RCC 7860 (cell line): ENCODE data around the gene PIMREG.
"Not testable (repeated sequence)": the region's sequence is repeated elsewhere in the genome, so short reads cannot be mapped to it uniquely, and the experiment has no call there.

Experiments used
- DNase-seq: peaks from one replicate; pipeline ENCODE4 v3.0.0-alpha.2; 2015; ENCODE audit warnings: low spot score
- FAIRE-seq: peaks from 2 replicates; lab custom pipeline; 2012; peaks lifted over from hg19 to GRCh38; lab: Jason Lieb, UNC

The PIMREG gene

GRCh38 chr17:6476076-6476809 lies 32.0 kb downstream of the PIMREG start:
- no peak for DNase-seq
- no peak for FAIRE-seq

GRCh38 chr17:6476810-6477179 lies 32.5 kb downstream of the PIMREG start:
- FAIRE-seq (no peak), DNase-seq (peak; percentile 30)

GRCh38 chr17:6477831-6478383 lies 33.7 kb downstream of the PIMREG start:
- FAIRE-seq (no peak), DNase-seq (no peak)

- FAIRE-seq (no peak), DNase-seq (no peak)
Measured at GRCh38 chr17:6478486-6478885, 34.2 kb downstream of the PIMREG start.

- no peak for FAIRE-seq
- no peak for DNase-seq
Measured at GRCh38 chr17:6479622-6480302, 35.5 kb downstream of the PIMREG start.

- no peak for FAIRE-seq
- DNase-seq, result no peak
Measured at GRCh38 chr17:6480303-6480675, 36.0 kb downstream of the PIMREG start.

- FAIRE-seq (no peak), DNase-seq (no peak)
Measured at GRCh38 chr17:6482105-6482455, 37.8 kb downstream of the PIMREG start.

- not testable (repeated sequence) for FAIRE-seq
Measured at GRCh38 chr17:6482796-6483195, 38.5 kb downstream of the PIMREG start.

GRCh38 chr17:6483507-6483906 lies 39.3 kb downstream of the PIMREG start:
- no peak for DNase-seq
- no peak for FAIRE-seq

More at GRCh38 chr17:6482796-6483195, 38.5 kb downstream of the PIMREG start:
- DNase-seq, result not testable (repeated sequence)

- no peak for FAIRE-seq
Measured at GRCh38 chr17:6485646-6486412, 41.6 kb downstream of the PIMREG start.

GRCh38 chr17:6487251-6488007 lies 43.2 kb downstream of the PIMREG start:
- DNase-seq (no peak), FAIRE-seq (no peak)

More at GRCh38 chr17:6485646-6486412, 41.6 kb downstream of the PIMREG start:
- no peak for DNase-seq

GRCh38 chr17:6488008-6488539 lies 43.8 kb downstream of the PIMREG start:
- DNase-seq, result no peak
- FAIRE-seq, result no peak

- FAIRE-seq (no peak), DNase-seq (no peak)
Measured at GRCh38 chr17:6489016-6489550, 44.8 kb downstream of the PIMREG start.

GRCh38 chr17:6491071-6491700 lies 46.9 kb downstream of the PIMREG start:
- DNase-seq (no peak), FAIRE-seq (no peak)

- no peak for FAIRE-seq
- DNase-seq, result no peak
Measured at GRCh38 chr17:6492892-6493674, 48.8 kb downstream of the PIMREG start.

GRCh38 chr17:6494239-6494941 lies 50.1 kb downstream of the PIMREG start:
- no peak for FAIRE-seq
- no peak for DNase-seq

GRCh38 chr17:6495450-6496115 lies 51.3 kb downstream of the PIMREG start:
- no peak for DNase-seq
- no peak for FAIRE-seq

- DNase-seq, result no peak
- FAIRE-seq, result no peak
Measured at GRCh38 chr17:6496116-6496481, 51.8 kb downstream of the PIMREG start.
